HepG2 (cell line): ENCODE measurements around the gene CCDC57. TPM values are rescaled to one million over a fixed set of nuclear protein-coding genes. Genes with fewer than 3 reads are reported as not detected.
A peak's percentile ranks its signal among the peaks of the same experiment; 100 is the strongest.

Experiments
- CBX2 ChIP-seq, 2 experiments: fragments of 200-600 bp in 1 of 2; sonication (generic); formaldehyde crosslinking in 1 of 2; IDR thresholded peaks; 2 replicates each; pipeline versions ENCODE4 v1.7.0 to v1.8.1; 2018 to 2022; ENCODE audit warnings: low read depth in 2 of 2, low read length in 1 of 2, mild to moderate bottlenecking in 1 of 2, missing genetic modification reagents in 1 of 2
- GABPB1 ChIP-seq: IDR thresholded peaks from 2 replicates; pipeline ENCODE4 v1.6.1; 2016; ENCODE audit warnings: mild to moderate bottlenecking, missing genetic modification reagents, moderate library complexity, missing compliant biosample characterization
- HNF4G ChIP-seq, 2 experiments: sonication (generic) in 1 of 2; formaldehyde crosslinking in 1 of 2; IDR thresholded peaks; 2 replicates each; pipeline versions ENCODE4 v1.4.0 to v1.6.1; 2011 to 2020; ENCODE audit warnings: borderline replicate concordance in 2 of 2, low read depth in 2 of 2, mild to moderate bottlenecking in 2 of 2, low read length in 1 of 2, missing genetic modification reagents in 1 of 2, moderate library complexity in 1 of 2
- KAT2B ChIP-seq: fragments of 150-350 bp; IDR thresholded peaks from 2 replicates; pipeline ENCODE4 v1.6.1; 2014; ENCODE audit warnings: low read depth, low read length, borderline replicate concordance
- RFX1 ChIP-seq: fragments of 450-650 bp; IDR thresholded peaks from 2 replicates; pipeline ENCODE4 v1.6.1; 2017
- RFX5 ChIP-seq: IDR thresholded peaks from 2 replicates; pipeline ENCODE4 v1.6.1; 2011; ENCODE audit warnings: low read depth, low read length, improper control_type of control experiment
- SP1 ChIP-seq, 2 experiments: fragments of 450-650 bp in 1 of 2; sonication (generic) in 1 of 2; formaldehyde crosslinking in 1 of 2; IDR thresholded peaks; 2 replicates each; pipeline versions ENCODE4 v1.4.0 to v1.6.1; 2016 to 2020; ENCODE audit warnings: missing genetic modification reagents in 1 of 2
- ZFP90 ChIP-seq: sonication (generic); formaldehyde crosslinking; IDR thresholded peaks from 2 replicates; pipeline ENCODE4 v1.8.0; 2022; ENCODE audit warnings: missing genetic modification reagents, mild to moderate bottlenecking, inconsistent platforms, borderline replicate concordance
- ZNF282 ChIP-seq: fragments of 450-650 bp; IDR thresholded peaks from 2 replicates; pipeline ENCODE4 v1.6.1; 2018; ENCODE audit not compliant: partially characterized antibody
- ZNF350 ChIP-seq: sonication (generic); formaldehyde crosslinking; IDR thresholded peaks from 2 replicates; pipeline ENCODE4 v1.4.0; 2020; ENCODE audit warnings: mild to moderate bottlenecking, low read depth, missing genetic modification reagents, borderline replicate concordance
- polyA plus RNA-seq, 8 experiments: library from polyadenylated mRNA; depleted of rRNA in 3 of 8; stranded (reverse) in 7 of 8; unstranded in 1 of 8; fragments of >200 nt; fragmentation: Illumina TruSeq in 4 of 8; extraction: Trizol in 4 of 8; gene quantifications; 2 replicates each; pipeline versions ENCODE4 v1.2.1 to v1.2.3, GENCODE V29; 2011 to 2016; ENCODE audit warnings: low read depth in 4 of 8, missing spikeins in 1 of 8, mixed read lengths in 1 of 8; ENCODE audit not compliant: insufficient read depth in 1 of 8
- total RNA-seq, 5 experiments: library from RNA; depleted of rRNA; stranded (reverse); fragments of >200 nt; fragmentation: Illumina TruSeq; extraction: Trizol; gene quantifications; 2 replicates each; pipeline ENCODE4 v1.2.3, GENCODE V29; 2016; ENCODE audit warnings: low read depth in 1 of 5
- TF ChIP-seq, protein P1 (sequence below): sonication (generic); formaldehyde crosslinking; IDR thresholded peaks from 2 replicates; pipeline ENCODE4 v1.4.0; 2020; ENCODE audit warnings: low read depth, missing genetic modification reagents
- TF ChIP-seq, protein P2 (sequence below): sonication (generic); formaldehyde crosslinking; IDR thresholded peaks from 2 replicates; pipeline ENCODE4 v1.4.0; 2020; ENCODE audit warnings: mild to moderate bottlenecking, missing genetic modification reagents
- TF ChIP-seq, protein P3 (sequence below): sonication (generic); formaldehyde crosslinking; IDR thresholded peaks from 2 replicates; pipeline ENCODE4 v1.4.0; 2020; ENCODE audit warnings: missing genetic modification reagents

The CCDC57 gene
- total and polyA plus RNA-seq, 2 of the 13 experiments (the other 11 are each of a cell fraction or from before 2014, with no cell fraction given): 59.3 to 59.9 TPM

DNA sequence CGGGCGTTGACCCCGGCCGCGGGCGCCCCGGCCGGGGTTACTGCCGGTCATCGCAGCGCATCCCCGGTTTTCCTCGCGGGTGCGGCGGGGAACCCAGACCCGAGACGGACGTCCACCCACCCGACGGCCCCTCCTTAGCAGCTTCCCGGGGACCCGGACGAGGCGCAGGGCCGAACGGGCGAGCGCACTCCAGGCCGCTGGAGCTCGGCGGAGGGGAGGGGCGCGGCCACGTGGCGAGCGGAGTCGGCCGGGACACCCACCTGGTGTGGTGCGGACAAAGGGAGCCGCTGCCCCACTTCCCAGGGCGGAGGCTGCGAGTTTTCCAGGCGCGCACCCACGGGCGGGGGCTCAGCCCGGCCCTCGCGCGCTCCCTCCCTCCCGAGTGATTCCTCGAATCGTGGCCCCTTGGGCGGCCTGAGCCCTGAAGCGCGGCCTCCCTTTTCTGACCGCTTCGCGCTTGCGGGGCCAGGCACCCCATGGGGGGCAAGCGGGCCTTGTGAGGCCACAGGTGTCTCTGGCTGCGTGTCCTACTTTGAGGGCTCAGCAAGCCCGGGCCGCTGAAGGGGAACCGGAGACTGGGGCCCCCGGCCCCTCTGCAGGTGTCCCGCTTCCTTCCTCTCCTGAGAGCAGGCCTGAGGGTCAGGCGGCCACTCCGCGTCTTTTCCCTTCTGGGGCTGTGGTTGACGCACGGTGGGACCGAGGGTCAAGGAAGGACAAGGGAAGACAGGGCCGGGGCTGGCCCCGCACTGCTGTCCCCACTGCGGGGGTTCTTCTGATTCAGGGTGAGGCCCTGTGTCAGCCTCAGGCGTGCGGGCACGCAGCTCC is 113.5 kb downstream of the CCDC57 start (continued):
- TF ChIP-seq CBX2 (IDR thresholded peaks at IDR 0.05; ENCODE audit: low read depth, low read length): no peak
- TF ChIP-seq CBX2 (CRISPR knock-in tag; IDR thresholded peaks at IDR 0.05; ENCODE audit: low read depth): no peak
- no peak for TF ChIP-seq ZNF282
- TF ChIP-seq, protein P1, sequence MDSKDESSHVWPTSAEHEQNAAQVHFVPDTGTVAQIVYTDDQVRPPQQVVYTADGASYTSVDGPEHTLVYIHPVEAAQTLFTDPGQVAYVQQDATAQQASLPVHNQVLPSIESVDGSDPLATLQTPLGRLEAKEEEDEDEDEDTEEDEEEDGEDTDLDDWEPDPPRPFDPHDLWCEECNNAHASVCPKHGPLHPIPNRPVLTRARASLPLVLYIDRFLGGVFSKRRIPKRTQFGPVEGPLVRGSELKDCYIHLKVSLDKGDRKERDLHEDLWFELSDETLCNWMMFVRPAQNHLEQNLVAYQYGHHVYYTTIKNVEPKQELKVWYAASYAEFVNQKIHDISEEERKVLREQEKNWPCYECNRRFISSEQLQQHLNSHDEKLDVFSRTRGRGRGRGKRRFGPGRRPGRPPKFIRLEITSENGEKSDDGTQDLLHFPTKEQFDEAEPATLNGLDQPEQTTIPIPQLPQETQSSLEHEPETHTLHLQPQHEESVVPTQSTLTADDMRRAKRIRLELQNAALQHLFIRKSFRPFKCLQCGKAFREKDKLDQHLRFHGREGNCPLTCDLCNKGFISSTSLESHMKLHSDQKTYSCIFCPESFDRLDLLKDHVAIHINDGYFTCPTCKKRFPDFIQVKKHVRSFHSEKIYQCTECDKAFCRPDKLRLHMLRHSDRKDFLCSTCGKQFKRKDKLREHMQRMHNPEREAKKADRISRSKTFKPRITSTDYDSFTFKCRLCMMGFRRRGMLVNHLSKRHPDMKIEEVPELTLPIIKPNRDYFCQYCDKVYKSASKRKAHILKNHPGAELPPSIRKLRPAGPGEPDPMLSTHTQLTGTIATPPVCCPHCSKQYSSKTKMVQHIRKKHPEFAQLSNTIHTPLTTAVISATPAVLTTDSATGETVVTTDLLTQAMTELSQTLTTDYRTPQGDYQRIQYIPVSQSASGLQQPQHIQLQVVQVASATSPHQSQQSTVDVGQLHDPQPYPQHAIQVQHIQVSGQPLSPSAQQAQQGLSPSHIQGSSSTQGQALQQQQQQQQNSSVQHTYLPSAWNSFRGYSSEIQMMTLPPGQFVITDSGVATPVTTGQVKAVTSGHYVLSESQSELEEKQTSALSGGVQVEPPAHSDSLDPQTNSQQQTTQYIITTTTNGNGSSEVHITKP (CRISPR knock-in tag): no peak
- no peak for TF ChIP-seq KAT2B
- TF ChIP-seq ZNF350: no peak
- TF ChIP-seq GABPB1: peak; percentile 43
- TF ChIP-seq SP1 (IDR thresholded peaks at IDR 0.05): no peak
- TF ChIP-seq SP1 (CRISPR knock-in tag; IDR thresholded peaks at IDR 0.05): no peak
- TF ChIP-seq, protein P2, sequence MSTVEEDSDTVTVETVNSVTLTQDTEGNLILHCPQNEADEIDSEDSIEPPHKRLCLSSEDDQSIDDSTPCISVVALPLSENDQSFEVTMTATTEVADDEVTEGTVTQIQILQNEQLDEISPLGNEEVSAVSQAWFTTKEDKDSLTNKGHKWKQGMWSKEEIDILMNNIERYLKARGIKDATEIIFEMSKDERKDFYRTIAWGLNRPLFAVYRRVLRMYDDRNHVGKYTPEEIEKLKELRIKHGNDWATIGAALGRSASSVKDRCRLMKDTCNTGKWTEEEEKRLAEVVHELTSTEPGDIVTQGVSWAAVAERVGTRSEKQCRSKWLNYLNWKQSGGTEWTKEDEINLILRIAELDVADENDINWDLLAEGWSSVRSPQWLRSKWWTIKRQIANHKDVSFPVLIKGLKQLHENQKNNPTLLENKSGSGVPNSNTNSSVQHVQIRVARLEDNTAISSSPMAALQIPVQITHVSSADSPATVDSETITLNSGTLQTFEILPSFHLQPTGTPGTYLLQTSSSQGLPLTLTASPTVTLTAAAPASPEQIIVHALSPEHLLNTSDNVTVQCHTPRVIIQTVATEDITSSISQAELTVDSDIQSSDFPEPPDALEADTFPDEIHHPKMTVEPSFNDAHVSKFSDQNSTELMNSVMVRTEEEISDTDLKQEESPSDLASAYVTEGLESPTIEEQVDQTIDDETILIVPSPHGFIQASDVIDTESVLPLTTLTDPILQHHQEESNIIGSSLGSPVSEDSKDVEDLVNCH (CRISPR knock-in tag): no peak
- no peak for TF ChIP-seq RFX1
- TF ChIP-seq, protein P3, sequence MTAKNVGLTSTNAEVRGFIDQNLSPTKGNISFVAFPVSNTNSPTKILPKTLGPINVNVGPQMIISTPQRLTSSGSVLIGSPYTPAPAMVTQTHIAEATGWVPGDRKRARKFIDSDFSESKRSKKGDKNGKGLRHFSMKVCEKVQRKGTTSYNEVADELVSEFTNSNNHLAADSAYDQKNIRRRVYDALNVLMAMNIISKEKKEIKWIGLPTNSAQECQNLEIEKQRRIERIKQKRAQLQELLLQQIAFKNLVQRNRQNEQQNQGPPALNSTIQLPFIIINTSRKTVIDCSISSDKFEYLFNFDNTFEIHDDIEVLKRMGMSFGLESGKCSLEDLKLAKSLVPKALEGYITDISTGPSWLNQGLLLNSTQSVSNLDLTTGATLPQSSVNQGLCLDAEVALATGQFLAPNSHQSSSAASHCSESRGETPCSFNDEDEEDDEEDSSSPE (CRISPR knock-in tag): no peak
- TF ChIP-seq HNF4G (IDR thresholded peaks at IDR 0.05; ENCODE audit: borderline replicate concordance, low read depth, low read length): no peak
- TF ChIP-seq HNF4G (CRISPR knock-in tag; IDR thresholded peaks at IDR 0.05; ENCODE audit: borderline replicate concordance, low read depth): no peak
- no peak for TF ChIP-seq RFX5
- no peak for TF ChIP-seq ZFP90 (CRISPR knock-in tag)
